ENCODE results near the gene TMEM151B.

DNA sequence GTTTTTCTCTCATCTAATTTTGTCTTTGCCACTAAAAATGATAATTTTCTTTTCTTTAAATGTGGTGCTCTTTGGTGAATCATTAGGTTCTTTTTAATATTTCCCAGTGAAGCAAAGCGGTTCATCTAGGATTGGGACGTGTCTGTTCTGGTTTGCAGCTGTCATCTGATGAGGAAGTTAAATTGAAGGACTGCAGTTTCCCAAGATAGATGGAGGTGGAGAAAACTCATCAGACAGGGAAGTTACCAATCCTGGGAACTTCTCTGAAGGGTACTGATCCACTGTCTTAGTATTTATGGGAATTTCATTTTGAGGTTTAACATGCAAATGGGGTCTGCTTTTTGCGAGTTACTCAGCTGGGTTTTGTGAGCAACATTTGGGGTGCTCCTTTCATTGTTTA is 45.3 kb downstream of the TMEM151B start:
- TF ChIP-seq, protein P1, sequence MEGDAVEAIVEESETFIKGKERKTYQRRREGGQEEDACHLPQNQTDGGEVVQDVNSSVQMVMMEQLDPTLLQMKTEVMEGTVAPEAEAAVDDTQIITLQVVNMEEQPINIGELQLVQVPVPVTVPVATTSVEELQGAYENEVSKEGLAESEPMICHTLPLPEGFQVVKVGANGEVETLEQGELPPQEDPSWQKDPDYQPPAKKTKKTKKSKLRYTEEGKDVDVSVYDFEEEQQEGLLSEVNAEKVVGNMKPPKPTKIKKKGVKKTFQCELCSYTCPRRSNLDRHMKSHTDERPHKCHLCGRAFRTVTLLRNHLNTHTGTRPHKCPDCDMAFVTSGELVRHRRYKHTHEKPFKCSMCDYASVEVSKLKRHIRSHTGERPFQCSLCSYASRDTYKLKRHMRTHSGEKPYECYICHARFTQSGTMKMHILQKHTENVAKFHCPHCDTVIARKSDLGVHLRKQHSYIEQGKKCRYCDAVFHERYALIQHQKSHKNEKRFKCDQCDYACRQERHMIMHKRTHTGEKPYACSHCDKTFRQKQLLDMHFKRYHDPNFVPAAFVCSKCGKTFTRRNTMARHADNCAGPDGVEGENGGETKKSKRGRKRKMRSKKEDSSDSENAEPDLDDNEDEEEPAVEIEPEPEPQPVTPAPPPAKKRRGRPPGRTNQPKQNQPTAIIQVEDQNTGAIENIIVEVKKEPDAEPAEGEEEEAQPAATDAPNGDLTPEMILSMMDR (IDR thresholded peaks at IDR 0.05 in 2 of 3, conservative IDR thresholded peaks at IDR 0.05 in 1 of 3; ENCODE audit: borderline replicate concordance in 1 of 3, insufficient read depth in 1 of 3, low read depth in 2 of 3, low read length in 2 of 3) = no peak
- TF ChIP-seq, protein P2, sequence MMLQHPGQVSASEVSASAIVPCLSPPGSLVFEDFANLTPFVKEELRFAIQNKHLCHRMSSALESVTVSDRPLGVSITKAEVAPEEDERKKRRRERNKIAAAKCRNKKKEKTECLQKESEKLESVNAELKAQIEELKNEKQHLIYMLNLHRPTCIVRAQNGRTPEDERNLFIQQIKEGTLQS (IDR thresholded peaks at IDR 0.05) = no peak
- TF ChIP-seq TCF7L2 (IDR thresholded peaks at IDR 0.05; ENCODE audit: borderline replicate concordance, extremely low read depth, insufficient read depth, insufficient read length) (no peak), FOSL1 (IDR thresholded peaks at IDR 0.05; ENCODE audit: low read depth) (no peak), EZH2phosphoT487 (IDR thresholded peaks at IDR 0.05; ENCODE audit: borderline replicate concordance) (no peak), ZNF274 (IDR thresholded peaks at IDR 0.05; ENCODE audit: low read depth, low read length) (no peak), ZFX (IDR thresholded peaks at IDR 0.05) (no peak)

All from HCT116 (cell line).